ELR (cell line): Measurements from ENCODE around the gene C1QTNF1.
A peak's percentile ranks its signal among the peaks of the same experiment; 100 is the strongest.
"Not testable (repeated sequence)": the region's sequence is repeated elsewhere in the genome, so short reads cannot be mapped to it uniquely, and the experiment has no call there.

Experiments
- DNase-seq: peaks from one replicate; pipeline ENCODE4 v3.0.0-alpha.2; 2015; ENCODE audit warnings: low read depth

C1QTNF1 gene

GRCh38 chr17:79006794-79007503 is 17.0 kb upstream of the C1QTNF1 start:
- no peak for DNase-seq

GRCh38 chr17:79007504-79008381 is 16.2 kb upstream of the C1QTNF1 start:
- DNase-seq, result no peak

GRCh38 chr17:79008666-79009387 is 15.1 kb upstream of the C1QTNF1 start:
- DNase-seq, result no peak

GRCh38 chr17:79009397-79010303 is 14.3 kb upstream of the C1QTNF1 start, which contains the start of gene CANT1:
Gene CANT1 (minus strand): TSS chr17:79009764. CDS start chr17:78997622, 12,142 bp downstream.
- peak; percentile 92 for DNase-seq

- DNase-seq, result no peak
These were observed 13.7 kb upstream of the C1QTNF1 start for GRCh38 chr17:79010304-79010646.

- DNase-seq, result peak; percentile 92
These were observed 12.4 kb upstream of the C1QTNF1 start for GRCh38 chr17:79011451-79012147.

- no peak for DNase-seq
These were observed 11.3 kb upstream of the C1QTNF1 start for GRCh38 chr17:79012563-79013134.

GRCh38 chr17:79014158-79014758 is 9.7 kb upstream of the C1QTNF1 start:
- no peak for DNase-seq

GRCh38 chr17:79017546-79018369 is 6.2 kb upstream of the C1QTNF1 start:
- DNase-seq, result no peak

- DNase-seq, result no peak
These were observed 5.6 kb upstream of the C1QTNF1 start for GRCh38 chr17:79018370-79018695.

- DNase-seq, result no peak
These were observed 4.7 kb upstream of the C1QTNF1 start for GRCh38 chr17:79019261-79019631.

- peak; percentile 90 for DNase-seq
These were observed 4.1 kb upstream of the C1QTNF1 start for GRCh38 chr17:79019632-79020584.

GRCh38 chr17:79020631-79021301 is 3.2 kb upstream of the C1QTNF1 start:
- DNase-seq, result peak; percentile 54

GRCh38 chr17:79021929-79022328 is 2.0 kb upstream of the C1QTNF1 start:
- not testable (repeated sequence) for DNase-seq

GRCh38 chr17:79022507-79022991 is 1.4 kb upstream of the C1QTNF1 start:
- no peak for DNase-seq

GRCh38 chr17:79023180-79023705 is 726 bp upstream of the C1QTNF1 start:
- no peak for DNase-seq
